Activated CD4-positive, alpha-beta T cell treated with anti-CD3 and anti-CD28 coated beads for 1 hour (primary cell): ENCODE data around the gene EXOSC6.
"Not testable (repeated sequence)": the region's sequence is repeated elsewhere in the genome, so short reads cannot be mapped to it uniquely, and the experiment has no call there.

Experiments
- DNase-seq: peaks from one replicate; pipeline ENCODE4 v3.0.0-alpha.2; 2020

Gene EXOSC6

GRCh38 chr16:70254180-70254964 is 2.6 kb upstream of the EXOSC6 start:
- no peak for DNase-seq

- DNase-seq, result no peak
These were observed 1.8 kb upstream of the EXOSC6 start for GRCh38 chr16:70253291-70254106.

- DNase-seq, result no peak
These were observed 732 bp upstream of the EXOSC6 start for GRCh38 chr16:70252355-70252988.

- DNase-seq, result no peak
These were observed 752 bp downstream of the EXOSC6 start for GRCh38 chr16:70250748-70251628.

GRCh38 chr16:70249697-70250096 is 2.0 kb downstream of the EXOSC6 start:
- DNase-seq, result not testable (repeated sequence)

GRCh38 chr16:70238773-70239172 is 13.0 kb downstream of the EXOSC6 start:
- DNase-seq, result not testable (repeated sequence)

- not testable (repeated sequence) for DNase-seq
These were observed 19.9 kb downstream of the EXOSC6 start for GRCh38 chr16:70231831-70232230.

GRCh38 chr16:70226024-70226423 is 25.7 kb downstream of the EXOSC6 start:
- not testable (repeated sequence) for DNase-seq

- not testable (repeated sequence) for DNase-seq
These were observed 26.3 kb downstream of the EXOSC6 start for GRCh38 chr16:70225430-70225829.

GRCh38 chr16:70224645-70225044 is 27.1 kb downstream of the EXOSC6 start:
- DNase-seq, result not testable (repeated sequence)

GRCh38 chr16:70223971-70224513 is 27.7 kb downstream of the EXOSC6 start:
- not testable (repeated sequence) for DNase-seq

GRCh38 chr16:70223216-70223615 is 28.5 kb downstream of the EXOSC6 start:
- DNase-seq, result not testable (repeated sequence)

- not testable (repeated sequence) for DNase-seq
These were observed 29.2 kb downstream of the EXOSC6 start for GRCh38 chr16:70222574-70222973.

GRCh38 chr16:70218586-70218985 is 33.2 kb downstream of the EXOSC6 start:
- not testable (repeated sequence) for DNase-seq

- not testable (repeated sequence) for DNase-seq
These were observed 45.4 kb downstream of the EXOSC6 start for GRCh38 chr16:70206382-70206781.

GRCh38 chr16:70204668-70205405 is 46.9 kb downstream of the EXOSC6 start:
- not testable (repeated sequence) for DNase-seq

GRCh38 chr16:70204010-70204409 is 47.7 kb downstream of the EXOSC6 start:
- DNase-seq, result not testable (repeated sequence)

- DNase-seq, result not testable (repeated sequence)
These were observed 48.2 kb downstream of the EXOSC6 start for GRCh38 chr16:70203508-70203907.

GRCh38 chr16:70200063-70200462 is 51.7 kb downstream of the EXOSC6 start:
- not testable (repeated sequence) for DNase-seq

- DNase-seq, result not testable (repeated sequence)
These were observed 52.6 kb downstream of the EXOSC6 start for GRCh38 chr16:70199170-70199569.

GRCh38 chr16:70198666-70199065 is 53.1 kb downstream of the EXOSC6 start:
- DNase-seq, result not testable (repeated sequence)
